CD4-positive, alpha-beta T cell (primary cell): ENCODE results near the gene GCLC. TPM values are rescaled to one million over a fixed set of nuclear protein-coding genes. Genes with fewer than 3 reads are reported as not detected.

ENCODE experiments used
- ATAC-seq: fragments of 200-7000 bp; cut with Tn5 transposase; one replicate; pipeline ENCODE4 v1.10.0; 2022; ENCODE audit warnings: mild to moderate bottlenecking; ENCODE audit not compliant: poor library complexity
- CTCF ChIA-PET: fragments of 350-600 bp; sonication (Branson Sonifier 250); formaldehyde crosslinking; loops from one replicate; lab custom pipeline; 2021; ENCODE audit warnings: antibody characterized with exemption, inconsistent platforms; lab: Charles Lee
- POLR2A ChIA-PET: fragments of 350-600 bp; sonication (Branson Sonifier 250); formaldehyde crosslinking; loops from one replicate; lab custom pipeline; 2021; ENCODE audit warnings: antibody characterized with exemption, inconsistent platforms; lab: Charles Lee
- DNase-seq, 14 experiments: peaks; one replicate each; pipeline ENCODE4 v3.0.0-alpha.2; 2013 to 2020; ENCODE audit warnings: mixed read lengths in 2 of 14
- H3K27ac ChIP-seq, 2 donors: one replicate each; pipeline versions ENCODE4 v1.5.1 to v1.7.0; 2013; ENCODE audit warnings: low read length in 2 of 2, low read depth in 1 of 2, mild to moderate bottlenecking in 1 of 2
- H3K27me3 ChIP-seq, 2 experiments: 1 replicate in 1 of 2; 2 replicates in 1 of 2; pipeline versions ENCODE4 v1.6.1 to v1.7.0; 2013; ENCODE audit warnings: low read length in 2 of 2, control low read depth in 1 of 2, mild to moderate bottlenecking in 1 of 2, moderate library complexity in 1 of 2; ENCODE audit not compliant: insufficient read depth in 2 of 2, control insufficient read depth in 1 of 2
- H3K36me3 ChIP-seq: one replicate; pipeline ENCODE4 v1.6.1; 2013; ENCODE audit warnings: low read length, control low read depth; ENCODE audit not compliant: insufficient read depth
- H3K4me1 ChIP-seq: one replicate; pipeline ENCODE4 v1.6.1; 2013; ENCODE audit warnings: low read length, control low read depth; ENCODE audit not compliant: insufficient read depth
- H3K4me3 ChIP-seq: one replicate; pipeline ENCODE4 v1.5.1; 2013; ENCODE audit warnings: mild to moderate bottlenecking, low read length, moderate library complexity
- H3K9me3 ChIP-seq, 2 experiments: 1 replicate in 1 of 2; 2 replicates in 1 of 2; pipeline versions ENCODE4 v1.6.1 to v1.7.0; 2013; ENCODE audit warnings: low read length in 2 of 2, mild to moderate bottlenecking in 2 of 2, control low read depth in 1 of 2, moderate library complexity in 1 of 2; ENCODE audit not compliant: control insufficient read depth in 1 of 2, insufficient read depth in 1 of 2
- H3K27ac Mint-ChIP-seq: one replicate; pipeline ENCODE4 v1.8.0; 2020; ENCODE audit warnings: mixed read lengths
- H3K27me3 Mint-ChIP-seq: one replicate; pipeline ENCODE4 v1.8.0; 2021; ENCODE audit warnings: mixed read lengths
- H3K36me3 Mint-ChIP-seq: one replicate; pipeline ENCODE4 v1.8.0; 2021; ENCODE audit warnings: low read depth, mixed read lengths
- H3K4me1 Mint-ChIP-seq: one replicate; pipeline ENCODE4 v1.8.0; 2021; ENCODE audit warnings: low read depth, mixed read lengths
- H3K4me3 Mint-ChIP-seq: one replicate; pipeline ENCODE4 v1.8.0; 2020; ENCODE audit warnings: mild to moderate bottlenecking, mixed read lengths
- H3K9me3 Mint-ChIP-seq: one replicate; pipeline ENCODE4 v1.8.0; 2020; ENCODE audit warnings: mixed read lengths
- intact Hi-C, 2 experiments: fragments of 100-400 bp; cut with DNase I in 1 of 2; cut with micrococcal nuclease in 1 of 2; formaldehyde crosslinking; loops; one replicate each; pipeline versions ENCODE4 v1.15.1 to v1.9.0; 2023 to 2025; cut with DNase I, micrococcal nuclease
- total RNA-seq, 174 experiments: library from RNA in 2 of 174; stranded (reverse) in 2 of 174; gene quantifications; one replicate each; pipeline ENCODE4 v1.2.3 and lab custom pipeline; 2021 to 2026
- TF ChIP-seq, protein P1 (sequence below): fragments of 200-600 bp; IDR thresholded peaks from one replicate; pipeline ENCODE4 v1.8.0; 2022; ENCODE audit warnings: antibody characterized with exemption, mild to moderate bottlenecking

GCLC gene
- total RNA-seq, 2 experiments from 2014 or later, result 8.9 to 10.1 TPM

DNA sequence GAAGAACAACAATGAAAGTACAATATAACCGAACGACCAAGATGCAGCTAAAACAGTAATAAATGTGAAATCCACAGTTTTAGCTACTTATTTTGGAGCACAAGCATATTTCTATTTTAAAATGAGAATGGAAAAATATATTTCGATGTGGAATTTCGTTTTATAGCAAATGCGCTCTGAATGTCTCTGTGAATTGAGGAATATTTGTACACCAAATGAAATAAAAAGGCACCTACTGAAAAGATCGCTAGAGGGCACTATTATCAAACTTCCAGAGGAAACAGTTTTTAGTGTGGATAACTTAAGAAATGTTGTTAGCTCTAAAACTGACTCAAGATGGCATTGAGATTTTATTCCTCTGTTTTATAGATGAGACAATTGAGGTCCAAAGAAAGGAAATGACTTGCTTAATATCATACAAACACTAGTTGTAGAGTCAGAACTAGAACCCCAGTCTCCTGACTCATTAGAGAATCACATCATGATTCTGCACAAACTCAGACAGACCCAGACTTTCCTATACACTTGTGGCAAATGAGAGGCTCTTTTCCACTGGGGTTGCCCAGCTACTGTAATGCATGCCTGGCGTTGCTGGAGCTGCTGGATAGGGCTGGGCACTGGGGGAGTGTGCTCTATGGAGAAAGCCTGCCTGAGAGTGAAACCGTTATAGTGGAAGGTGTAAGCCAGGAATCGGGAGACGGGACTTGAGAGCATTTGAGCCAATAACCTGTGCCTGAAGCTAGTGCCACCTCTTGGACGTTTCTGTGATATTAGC lies 51.9 kb downstream of the GCLC start:
- DNase-seq, result peak in 3 of 14 experiments; percentile 63 to 68 (median 66)
- H3K27ac Mint-ChIP-seq, result no peak overlapping the region

DNA sequence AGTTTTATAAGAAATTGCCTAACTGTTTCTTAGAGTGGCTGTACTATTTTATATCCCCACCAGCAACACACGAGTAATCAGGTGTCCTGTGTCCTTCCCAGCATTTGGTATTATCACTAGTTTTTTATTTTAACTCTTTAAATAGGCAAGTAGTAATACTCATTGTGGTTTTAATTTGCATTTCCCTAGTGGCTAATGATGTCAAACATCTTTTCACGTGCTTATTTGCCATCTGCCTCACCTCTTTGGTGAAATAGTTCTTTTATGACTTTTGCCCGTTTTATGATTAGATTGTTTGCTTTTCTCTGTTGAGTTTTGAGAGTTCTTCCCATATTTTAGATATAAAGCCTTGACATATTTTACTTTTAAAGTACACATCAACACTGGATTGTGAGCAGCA lies 57.8 kb downstream of the GCLC start:
- ATAC-seq (no peak), DNase-seq (no peak)
- no peaks in the 10 kb centered on the region for H3K4me1 ChIP-seq
- CTCF ChIA-PET, result no interaction called here
- no peaks in the 10 kb centered on the region for H3K36me3 ChIP-seq
- Mint-ChIP-seq H3K27ac (no peak overlapping the region), H3K27me3 (peaks cover 39% of the 10 kb centered on the region), H3K36me3 (no peaks in the 10 kb centered on the region), H3K4me3 (no peak overlapping the region), H3K9me3 (no peaks in the 10 kb centered on the region), H3K4me1 (peaks cover 6% of the 10 kb centered on the region)
- intact Hi-C loops, result loop anchor here (5.0 to 10.0 kb wide), 4 partner anchors 195 to 762 kb away; no protein-coding TSS in a partner anchor
- no peaks in the 10 kb centered on the region for H3K9me3 ChIP-seq
- H3K27me3 ChIP-seq, result peaks cover 6 to 8% of the 10 kb centered on the region in 2 experiments
- POLR2A ChIA-PET, result no interaction called here
- no peak overlapping the region for H3K27ac ChIP-seq
- no peak overlapping the region for H3K4me3 ChIP-seq
- TF ChIP-seq, protein P1, sequence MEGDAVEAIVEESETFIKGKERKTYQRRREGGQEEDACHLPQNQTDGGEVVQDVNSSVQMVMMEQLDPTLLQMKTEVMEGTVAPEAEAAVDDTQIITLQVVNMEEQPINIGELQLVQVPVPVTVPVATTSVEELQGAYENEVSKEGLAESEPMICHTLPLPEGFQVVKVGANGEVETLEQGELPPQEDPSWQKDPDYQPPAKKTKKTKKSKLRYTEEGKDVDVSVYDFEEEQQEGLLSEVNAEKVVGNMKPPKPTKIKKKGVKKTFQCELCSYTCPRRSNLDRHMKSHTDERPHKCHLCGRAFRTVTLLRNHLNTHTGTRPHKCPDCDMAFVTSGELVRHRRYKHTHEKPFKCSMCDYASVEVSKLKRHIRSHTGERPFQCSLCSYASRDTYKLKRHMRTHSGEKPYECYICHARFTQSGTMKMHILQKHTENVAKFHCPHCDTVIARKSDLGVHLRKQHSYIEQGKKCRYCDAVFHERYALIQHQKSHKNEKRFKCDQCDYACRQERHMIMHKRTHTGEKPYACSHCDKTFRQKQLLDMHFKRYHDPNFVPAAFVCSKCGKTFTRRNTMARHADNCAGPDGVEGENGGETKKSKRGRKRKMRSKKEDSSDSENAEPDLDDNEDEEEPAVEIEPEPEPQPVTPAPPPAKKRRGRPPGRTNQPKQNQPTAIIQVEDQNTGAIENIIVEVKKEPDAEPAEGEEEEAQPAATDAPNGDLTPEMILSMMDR, result no peak

More for the DNA sequence above, 51.9 kb downstream of the GCLC start:
- no peaks in the 10 kb centered on the region for H3K36me3 ChIP-seq
- CTCF ChIA-PET, result interaction anchor here (0.9 to 2.1 kb wide), 11 partner anchors 10 to 430 kb away, joined by 3 to 16 read pairs (median 3); no protein-coding TSS in a partner anchor
- POLR2A ChIA-PET, result interaction anchor here (1.3 to 3.5 kb wide), 4 partner anchors 52 to 233 kb away, joined by 4 to 14 read pairs (median 6); partner anchors contain the start of gene GCLC
- Mint-ChIP-seq H3K4me3 (no peak overlapping the region), H3K9me3 (no peaks in the 10 kb centered on the region), H3K36me3 (peaks cover 6% of the 10 kb centered on the region), H3K4me1 (no peaks in the 10 kb centered on the region), H3K27me3 (peaks cover 18% of the 10 kb centered on the region)
- ATAC-seq, result peak; percentile 46
- no peak overlapping the region for H3K27ac ChIP-seq
- intact Hi-C loops, result loop anchor here (1.0 kb wide), 5 partner anchors 158 to 235 kb away; no protein-coding TSS in a partner anchor
- H3K4me1 ChIP-seq, result peaks cover 3% of the 10 kb centered on the region
- H3K9me3 ChIP-seq, result no peaks in the 10 kb centered on the region
- no peak overlapping the region for H3K4me3 ChIP-seq
- TF ChIP-seq, protein P1, result peak; percentile 87
- H3K27me3 ChIP-seq, result no peaks in the 10 kb centered on the region

DNA sequence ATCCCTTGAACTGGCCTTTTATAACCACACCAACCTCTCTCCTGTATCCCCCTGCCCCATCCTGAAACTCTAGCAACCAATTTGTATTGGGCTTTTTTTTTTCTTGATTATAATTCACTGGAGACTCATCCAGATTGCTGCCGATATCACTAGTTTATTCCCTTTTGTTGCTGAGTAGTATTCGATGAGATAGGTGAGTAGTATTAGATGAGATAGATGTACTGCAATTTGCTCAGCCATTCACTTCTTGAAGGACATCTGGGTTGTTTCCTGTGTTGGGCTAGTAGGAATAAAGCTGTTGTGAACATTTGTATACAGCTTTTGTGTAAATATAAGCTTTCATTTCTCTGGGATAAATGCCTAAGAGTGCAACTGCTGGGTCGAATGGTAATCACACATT lies 58.2 kb downstream of the GCLC start:
- ATAC-seq, result no peak
- no peaks in the 10 kb centered on the region for H3K9me3 Mint-ChIP-seq

More for the DNA sequence above, 58.2 kb downstream of the GCLC start:
- H3K27me3 ChIP-seq, result peaks cover 6 to 8% of the 10 kb centered on the region in 2 experiments
- H3K27ac Mint-ChIP-seq, result no peak overlapping the region
- no peaks in the 10 kb centered on the region for H3K9me3 ChIP-seq
- H3K36me3 Mint-ChIP-seq, result no peaks in the 10 kb centered on the region
- TF ChIP-seq, protein P1, result no peak
- peaks cover 6% of the 10 kb centered on the region for H3K4me1 Mint-ChIP-seq
- ChIA-PET POLR2A (no interaction called here), CTCF (no interaction called here)
- no peak overlapping the region for H3K27ac ChIP-seq
- no peak overlapping the region for H3K4me3 ChIP-seq
- H3K27me3 Mint-ChIP-seq, result peaks cover 38% of the 10 kb centered on the region
- no peaks in the 10 kb centered on the region for H3K4me1 ChIP-seq
- intact Hi-C loops, result loop anchor here (5.0 to 10.0 kb wide), 4 partner anchors 194 to 762 kb away; no protein-coding TSS in a partner anchor
- DNase-seq, result no peak
- no peaks in the 10 kb centered on the region for H3K36me3 ChIP-seq
- H3K4me3 Mint-ChIP-seq, result no peak overlapping the region
